NB4 (cell line): Measurements from ENCODE around the gene SH3YL1.

ENCODE experiments used
- CTCF ChIP-seq: IDR thresholded peaks from one replicate; pipeline ENCODE4 v1.5.1; 2012; ENCODE audit warnings: low read depth, low read length
- MYC ChIP-seq: IDR thresholded peaks from 2 replicates; pipeline ENCODE4 v1.6.1; 2011; ENCODE audit warnings: low read depth, low read length
- POLR2A ChIP-seq: IDR thresholded peaks from 2 replicates; pipeline ENCODE4 v1.6.1; 2011; ENCODE audit warnings: mild to moderate bottlenecking; ENCODE audit not compliant: insufficient read length; ENCODE audit errors: extremely low read depth

GRCh38 chr2:289362-290089 is 25.7 kb upstream of the SH3YL1 start:
- no peak for TF ChIP-seq CTCF
- TF ChIP-seq POLR2A: no peak
- no peak for TF ChIP-seq MYC
